ENCODE data around the gene BAG5. TPM values are rescaled to one million over a fixed set of nuclear protein-coding genes. Genes with fewer than 3 reads are reported as not detected.

Gene BAG5
- total RNA-seq, 1 experiment from 2014 or later = 76.5 TPM

DNA sequence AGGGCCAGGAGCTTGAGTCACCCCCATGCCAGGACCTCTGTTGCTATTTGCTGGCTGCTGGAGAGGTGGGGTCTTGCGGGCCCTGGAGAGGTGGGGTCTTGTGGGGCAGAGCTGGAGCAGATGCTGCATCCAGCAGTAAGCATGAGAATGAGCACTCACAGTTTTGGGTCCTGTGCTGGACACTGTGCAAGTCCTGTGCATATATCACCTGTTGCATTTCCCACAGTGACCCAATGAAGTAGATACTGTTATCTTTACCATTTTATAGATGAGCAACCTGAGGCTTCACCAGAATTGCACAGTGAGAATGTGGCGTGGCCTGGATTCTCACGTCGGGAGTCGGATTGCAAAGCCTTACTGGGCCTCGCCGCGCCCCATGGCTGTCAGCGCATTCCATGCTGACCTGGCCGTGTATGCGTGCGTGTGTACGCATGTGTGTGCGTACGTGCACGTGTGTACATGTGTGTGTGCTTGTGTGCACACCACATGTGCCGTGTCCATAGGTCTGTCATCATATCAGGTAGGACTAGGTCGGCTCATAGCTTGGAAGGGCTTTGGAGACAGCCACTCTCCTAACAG, 12.3 kb upstream of the BAG5 start:
- intact Hi-C loops (cut with micrococcal nuclease; ENCODE audit: unreplicated experiment) = loop anchor here (10.0 kb wide), 2 partner anchors 410 to 500 kb away; no protein-coding TSS in a partner anchor
- Histone ChIP-seq H2AFZ (no peak overlapping the region), H3K27me3 (ENCODE audit: insufficient read depth, low read depth) (no peaks in the 10 kb centered on the region), H3K27ac (no peak overlapping the region), H3K4me1 (replicated peaks; ENCODE audit: insufficient read depth) (peaks cover 24% of the 10 kb centered on the region), H3K79me2 (ENCODE audit: low read depth) (peaks cover 66% of the 10 kb centered on the region), H3F3A (ENCODE audit: insufficient read depth, low read depth) (peaks cover 71% of the 10 kb centered on the region), H4K20me1 (ENCODE audit: insufficient read depth) (peaks cover 17% of the 10 kb centered on the region), H3K9me2 (ENCODE audit: insufficient read depth) (no peaks in the 10 kb centered on the region), H3K4me3 (no peak overlapping the region), H3K9me3 (ENCODE audit: insufficient read depth, low read depth) (no peaks in the 10 kb centered on the region), H3K36me3 (ENCODE audit: low read depth) (peaks cover 31% of the 10 kb centered on the region), H3K4me2 (no peak overlapping the region)
- DNase-seq = peak in 1 of 2 experiments; percentile 27
- ChIA-PET CTCF (interaction anchor here (0.6 kb wide), 1 partner anchor 147 kb away, joined by 5 read pairs; no protein-coding TSS in a partner anchor), POLR2A (ENCODE audit: unreplicated experiment) (no interaction called here)
- BruUV-seq (replicated peaks) = no TSS peak
- no peak for TF ChIP-seq EZH2 (IDR thresholded peaks at IDR 0.05; ENCODE audit: low read depth)

DNA sequence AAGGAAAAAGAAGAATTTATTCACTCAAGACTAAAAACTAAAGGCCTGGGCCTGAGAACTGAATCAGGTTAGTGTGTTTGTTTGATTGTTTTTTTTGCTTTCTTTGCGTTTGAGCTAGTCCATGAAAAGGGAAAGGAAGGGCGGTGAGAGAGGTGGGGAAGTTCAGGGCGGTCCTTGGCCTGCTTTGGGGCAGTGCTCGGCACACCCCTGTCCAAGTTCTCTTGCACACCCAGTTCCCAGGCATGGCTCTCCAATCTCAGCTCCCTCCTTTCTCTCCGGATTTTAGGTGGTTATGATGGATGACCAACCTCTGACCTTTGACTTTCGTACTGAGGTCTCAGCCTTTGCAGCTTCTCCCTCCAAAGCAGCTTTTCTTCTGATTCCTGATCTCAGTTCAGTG, 11.6 kb upstream of the BAG5 start:
- intact Hi-C loops (cut with micrococcal nuclease; ENCODE audit: unreplicated experiment) = loop anchor here (10.0 kb wide), 2 partner anchors 411 to 501 kb away; no protein-coding TSS in a partner anchor
- Histone ChIP-seq H3K36me3 (ENCODE audit: low read depth) (peaks cover 31% of the 10 kb centered on the region), H3K9me3 (ENCODE audit: insufficient read depth, low read depth) (no peaks in the 10 kb centered on the region), H3F3A (ENCODE audit: insufficient read depth, low read depth) (peaks cover 75% of the 10 kb centered on the region), H3K4me2 (no peak overlapping the region), H3K4me3 (no peak overlapping the region), H3K27me3 (ENCODE audit: insufficient read depth, low read depth) (no peaks in the 10 kb centered on the region), H3K9me2 (ENCODE audit: insufficient read depth) (no peaks in the 10 kb centered on the region), H4K20me1 (ENCODE audit: insufficient read depth) (peaks cover 24% of the 10 kb centered on the region), H2AFZ (no peak overlapping the region), H3K27ac (no peak overlapping the region), H3K79me2 (ENCODE audit: low read depth) (peaks cover 73% of the 10 kb centered on the region), H3K4me1 (replicated peaks; ENCODE audit: insufficient read depth) (peaks cover 24% of the 10 kb centered on the region)
- POLR2A ChIA-PET (ENCODE audit: unreplicated experiment) = no interaction called here
- CTCF ChIA-PET = interaction anchor here (0.6 kb wide), 1 partner anchor 44 kb away, joined by 5 read pairs; no protein-coding TSS in a partner anchor
- DNase-seq = no peak
- BruUV-seq (replicated peaks) = no TSS peak
- no peak for TF ChIP-seq EZH2 (IDR thresholded peaks at IDR 0.05; ENCODE audit: low read depth)
- TF ChIP-seq, protein P1, sequence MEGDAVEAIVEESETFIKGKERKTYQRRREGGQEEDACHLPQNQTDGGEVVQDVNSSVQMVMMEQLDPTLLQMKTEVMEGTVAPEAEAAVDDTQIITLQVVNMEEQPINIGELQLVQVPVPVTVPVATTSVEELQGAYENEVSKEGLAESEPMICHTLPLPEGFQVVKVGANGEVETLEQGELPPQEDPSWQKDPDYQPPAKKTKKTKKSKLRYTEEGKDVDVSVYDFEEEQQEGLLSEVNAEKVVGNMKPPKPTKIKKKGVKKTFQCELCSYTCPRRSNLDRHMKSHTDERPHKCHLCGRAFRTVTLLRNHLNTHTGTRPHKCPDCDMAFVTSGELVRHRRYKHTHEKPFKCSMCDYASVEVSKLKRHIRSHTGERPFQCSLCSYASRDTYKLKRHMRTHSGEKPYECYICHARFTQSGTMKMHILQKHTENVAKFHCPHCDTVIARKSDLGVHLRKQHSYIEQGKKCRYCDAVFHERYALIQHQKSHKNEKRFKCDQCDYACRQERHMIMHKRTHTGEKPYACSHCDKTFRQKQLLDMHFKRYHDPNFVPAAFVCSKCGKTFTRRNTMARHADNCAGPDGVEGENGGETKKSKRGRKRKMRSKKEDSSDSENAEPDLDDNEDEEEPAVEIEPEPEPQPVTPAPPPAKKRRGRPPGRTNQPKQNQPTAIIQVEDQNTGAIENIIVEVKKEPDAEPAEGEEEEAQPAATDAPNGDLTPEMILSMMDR (conservative IDR thresholded peaks at IDR 0.05) = no peak

DNA sequence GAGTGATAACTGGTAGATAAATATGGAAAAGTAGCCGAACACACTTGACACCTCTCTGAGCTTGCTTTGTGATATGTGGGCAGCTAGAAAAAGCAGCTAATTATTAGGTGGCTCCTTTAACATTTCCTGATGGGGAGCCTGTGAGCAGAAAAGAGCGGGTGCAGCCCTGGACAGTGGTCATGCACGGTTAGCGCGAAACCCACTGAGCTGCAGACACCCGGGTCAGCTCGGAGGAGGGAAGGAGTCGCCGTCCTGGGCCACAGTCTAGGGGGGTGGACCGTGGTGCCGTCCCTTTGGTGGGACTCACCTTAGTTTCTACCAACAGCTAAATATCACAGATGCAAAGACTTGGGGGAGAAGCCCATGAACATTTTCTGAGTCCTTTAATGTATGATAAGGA, 7.0 kb upstream of the BAG5 start:
- H2AFZ ChIP-seq = no peak overlapping the region
- no peaks in the 10 kb centered on the region for H3K27me3 ChIP-seq (ENCODE audit: insufficient read depth, low read depth)
- DNase-seq = peak in 1 of 2 experiments; percentile 28
- H3K79me2 ChIP-seq (ENCODE audit: low read depth) = peaks cover 88% of the 10 kb centered on the region
- ChIA-PET POLR2A (ENCODE audit: unreplicated experiment) (interaction anchor here (1.0 kb wide), 1 partner anchor 29 kb away, joined by 14 read pairs; no protein-coding TSS in a partner anchor), CTCF (interaction anchor here (0.5 kb wide), 1 partner anchor 16 kb away, joined by 9 read pairs; no protein-coding TSS in a partner anchor)
- no peaks in the 10 kb centered on the region for H3K9me3 ChIP-seq (ENCODE audit: insufficient read depth, low read depth)
- H3K36me3 ChIP-seq (ENCODE audit: low read depth) = peaks cover 16% of the 10 kb centered on the region
- H3K4me1 ChIP-seq (replicated peaks; ENCODE audit: insufficient read depth) = peaks cover 9% of the 10 kb centered on the region; the same call in 1 of the 2 replicates
- TF ChIP-seq, protein P1 (conservative IDR thresholded peaks at IDR 0.05) = no peak
- no peak for TF ChIP-seq EZH2 (IDR thresholded peaks at IDR 0.05; ENCODE audit: low read depth)
- no TSS peak for BruUV-seq (replicated peaks)
- no peak overlapping the region for H3K27ac ChIP-seq
- H3K4me3 ChIP-seq = no peak overlapping the region
- intact Hi-C loops (cut with micrococcal nuclease; ENCODE audit: unreplicated experiment) = no loop called here
- peaks cover 59% of the 10 kb centered on the region for H4K20me1 ChIP-seq (ENCODE audit: insufficient read depth)
- H3K9me2 ChIP-seq (ENCODE audit: insufficient read depth) = no peaks in the 10 kb centered on the region
- H3F3A ChIP-seq (ENCODE audit: insufficient read depth, low read depth) = peaks cover 50% of the 10 kb centered on the region
- H3K4me2 ChIP-seq = no peak overlapping the region
